B cell (primary cell): ENCODE results near the gene NFATC2. TPM values are rescaled to one million over a fixed set of nuclear protein-coding genes. Genes with fewer than 3 reads are reported as not detected.

Source experiments
- ATAC-seq: fragments of 200-7000 bp; cut with Tn5 transposase; one replicate; pipeline ENCODE4 v1.10.0; 2021; ENCODE audit warnings: low read depth, mild to moderate bottlenecking, moderate number of reproducible peaks, moderate library complexity
- CTCF ChIA-PET: fragments of 350-600 bp; sonication (Branson Sonifier 250); formaldehyde crosslinking; loops from one replicate; lab custom pipeline; 2021; ENCODE audit warnings: antibody characterized with exemption, inconsistent platforms; lab: Charles Lee
- POLR2A ChIA-PET: fragments of 350-600 bp; sonication (Branson Sonifier 250); formaldehyde crosslinking; loops from one replicate; lab custom pipeline; 2021; ENCODE audit warnings: antibody characterized with exemption; lab: Charles Lee
- DNase-seq: peaks from one replicate; pipeline ENCODE4 v3.0.0; 2013
- H2AFZ ChIP-seq: 2 replicates; pipeline ENCODE4 v1.6.1; 2012; ENCODE audit warnings: mild to moderate bottlenecking, low read depth, low read length; ENCODE audit not compliant: insufficient read depth, poor library complexity, severe bottlenecking
- H3K27ac ChIP-seq, 2 donors: 1 replicate in 1 of 2; 2 replicates in 1 of 2; pipeline ENCODE4 v1.5.1; 2012 to 2013; ENCODE audit warnings: low read length in 2 of 2, mild to moderate bottlenecking in 2 of 2, moderate library complexity in 1 of 2
- H3K27me3 ChIP-seq, 4 experiments: fragments of 200-600 bp in 1 of 4; sonication (generic) in 1 of 4; replicated peaks in 1 of 4; 1 replicate in 2 of 4; 2 replicates in 2 of 4; pipeline versions ENCODE4 v1.6.1 to v1.7.0; 2013 to 2016; ENCODE audit warnings: low read length in 3 of 4, mild to moderate bottlenecking in 2 of 4, mixed read lengths in 1 of 4, moderate library complexity in 1 of 4; ENCODE audit not compliant: insufficient read depth in 4 of 4, control insufficient read depth in 3 of 4; ENCODE audit errors: control extremely low read depth in 1 of 4
- H3K36me3 ChIP-seq, 2 experiments: replicated peaks in 1 of 2; 1 replicate in 1 of 2; 2 replicates in 1 of 2; pipeline versions ENCODE4 v1.6.1 to v1.7.1; 2013; ENCODE audit warnings: low read length in 1 of 2; ENCODE audit not compliant: insufficient read depth in 2 of 2, control insufficient read depth in 1 of 2; ENCODE audit errors: control extremely low read depth in 1 of 2, extremely low read depth in 1 of 2
- H3K4me1 ChIP-seq, 2 donors: fragments of 200-600 bp in 1 of 2; sonication (generic) in 1 of 2; 1 replicate in 1 of 2; 2 replicates in 1 of 2; pipeline versions ENCODE4 v1.5.1 to v1.6.1; 2013 to 2017; ENCODE audit warnings: low read length in 2 of 2; ENCODE audit not compliant: control insufficient read depth in 2 of 2, insufficient read depth in 2 of 2
- H3K4me2 ChIP-seq: replicated peaks from 2 replicates; pipeline ENCODE3; 2012; ENCODE audit warnings: mild to moderate bottlenecking, low read depth, low read length; ENCODE audit not compliant: poor library complexity, severe bottlenecking
- H3K4me3 ChIP-seq, 5 experiments: fragments of 200-600 bp in 1 of 5; sonication (generic) in 1 of 5; 1 replicate in 3 of 5; 2 replicates in 2 of 5; pipeline versions ENCODE4 v1.5.1 to v1.7.0; 2011 to 2016; ENCODE audit warnings: low read length in 4 of 5, mild to moderate bottlenecking in 4 of 5, low read depth in 2 of 5, control low read depth in 1 of 5, moderate library complexity in 1 of 5; ENCODE audit not compliant: insufficient read depth in 1 of 5; ENCODE audit errors: control extremely low read depth in 1 of 5, extremely low read depth in 1 of 5
- H3K79me2 ChIP-seq: fragments of 200-600 bp; sonication (generic); one replicate; pipeline ENCODE4 v1.6.0; 2016; ENCODE audit warnings: low read length; ENCODE audit not compliant: control insufficient read depth, insufficient read depth
- H3K9ac ChIP-seq: fragments of 200-600 bp; sonication (generic); 2 replicates; pipeline ENCODE4 v1.6.1; 2017; ENCODE audit warnings: mild to moderate bottlenecking, low read length, moderate library complexity
- H3K9me3 ChIP-seq, 3 donors: one replicate each; pipeline versions ENCODE4 v1.6.1 to v1.7.1; 2013; ENCODE audit warnings: low read length in 2 of 3; ENCODE audit not compliant: control insufficient read depth in 2 of 3, insufficient read depth in 1 of 3; ENCODE audit errors: control extremely low read depth in 1 of 3
- H4K20me1 ChIP-seq: 2 replicates; pipeline ENCODE4 v1.6.0; 2012; ENCODE audit warnings: mild to moderate bottlenecking, low read length; ENCODE audit not compliant: insufficient read depth, control insufficient read depth, poor library complexity, severe bottlenecking
- H3K27ac Mint-ChIP-seq: one replicate; pipeline ENCODE4 v1.8.0; 2021; ENCODE audit warnings: mixed read lengths
- H3K27me3 Mint-ChIP-seq: one replicate; pipeline ENCODE4 v1.8.0; 2021; ENCODE audit warnings: mixed read lengths
- H3K4me1 Mint-ChIP-seq: one replicate; pipeline ENCODE4 v1.8.0; 2021; ENCODE audit warnings: mixed read lengths
- H3K4me3 Mint-ChIP-seq: one replicate; pipeline ENCODE4 v1.8.0; 2021; ENCODE audit warnings: mixed read lengths
- H3K9me3 Mint-ChIP-seq: one replicate; pipeline ENCODE4 v1.8.0; 2022; ENCODE audit warnings: mixed read lengths; ENCODE audit not compliant: insufficient read depth
- EZH2 ChIP-seq: IDR thresholded peaks from 2 replicates; pipeline ENCODE4 v1.6.1; 2012; ENCODE audit warnings: borderline replicate concordance, low read depth, mild to moderate bottlenecking, moderate library complexity, low read length; ENCODE audit not compliant: insufficient read depth, poor library complexity, severe bottlenecking
- WGBS: methylation state at CpG from one replicate; pipeline ENCODE4 v1.1.5; 2013; ENCODE audit warnings: missing lambda C conversion rate; ENCODE audit not compliant: insufficient coverage; 5-methylcytosine and 5-hydroxymethylcytosine counted together
- intact Hi-C: fragments of 100-400 bp; cut with micrococcal nuclease; formaldehyde crosslinking; loops from one replicate; pipeline ENCODE4 v1.10.0; 2022
- polyA plus RNA-seq: library from polyadenylated mRNA; depleted of rRNA; stranded (reverse); fragments of >200 nt; gene quantifications from 2 replicates; pipeline ENCODE4 v1.2.3, GENCODE V29; 2012
- total RNA-seq, 2 donors: library from RNA; stranded (reverse); fragments of 120-200 nt in 1 of 2; gene quantifications; 1 replicate in 1 of 2; 2 replicates in 1 of 2; pipeline versions ENCODE4 v1.2.3 to v1.2.4, GENCODE V29; 2013 to 2022
- TF ChIP-seq, protein P1 (sequence below): fragments of 200-600 bp; IDR thresholded peaks from one replicate; pipeline ENCODE4 v1.8.0; 2022; ENCODE audit warnings: antibody characterized with exemption, mild to moderate bottlenecking

NFATC2 gene
- total and polyA plus RNA-seq, 2 donors (not counting 1 experiment from before 2014, with no cell fraction given): 10.1 to 38.0 TPM

GRCh38 chr20:51567622-51568021 lies 25.1 kb upstream of the NFATC2 start:
- Histone ChIP-seq H4K20me1 (no peaks in the 10 kb centered on the region), H3K9ac (no peak overlapping the region), H3K4me2 (no peak overlapping the region), H3K9me3 (peaks cover 0 to 7% (median 0%) of the 10 kb centered on the region in 3 donors), H3K4me3 (no peak overlapping the region), H3K27me3 (peaks cover 0 to 34% (median 16%) of the 10 kb centered on the region in 4 experiments), H3K36me3 (no peaks in the 10 kb centered on the region), H3K27ac (no peak overlapping the region), H2AFZ (no peak overlapping the region), H3K79me2 (no peaks in the 10 kb centered on the region), H3K4me1 (peaks cover 7 to 8% of the 10 kb centered on the region in 2 donors)
- H3K27ac Mint-ChIP-seq: no peak overlapping the region
- peaks cover 7% of the 10 kb centered on the region for H3K9me3 Mint-ChIP-seq
- intact Hi-C loops: no loop called here
- peaks cover 47% of the 10 kb centered on the region for H3K27me3 Mint-ChIP-seq
- ChIA-PET CTCF (interaction anchor here (2.1 kb wide), 1 partner anchor 182 kb away, joined by 7 read pairs; no protein-coding TSS in a partner anchor), POLR2A (no interaction called here)
- no peak for TF ChIP-seq EZH2
- TF ChIP-seq, protein P1, sequence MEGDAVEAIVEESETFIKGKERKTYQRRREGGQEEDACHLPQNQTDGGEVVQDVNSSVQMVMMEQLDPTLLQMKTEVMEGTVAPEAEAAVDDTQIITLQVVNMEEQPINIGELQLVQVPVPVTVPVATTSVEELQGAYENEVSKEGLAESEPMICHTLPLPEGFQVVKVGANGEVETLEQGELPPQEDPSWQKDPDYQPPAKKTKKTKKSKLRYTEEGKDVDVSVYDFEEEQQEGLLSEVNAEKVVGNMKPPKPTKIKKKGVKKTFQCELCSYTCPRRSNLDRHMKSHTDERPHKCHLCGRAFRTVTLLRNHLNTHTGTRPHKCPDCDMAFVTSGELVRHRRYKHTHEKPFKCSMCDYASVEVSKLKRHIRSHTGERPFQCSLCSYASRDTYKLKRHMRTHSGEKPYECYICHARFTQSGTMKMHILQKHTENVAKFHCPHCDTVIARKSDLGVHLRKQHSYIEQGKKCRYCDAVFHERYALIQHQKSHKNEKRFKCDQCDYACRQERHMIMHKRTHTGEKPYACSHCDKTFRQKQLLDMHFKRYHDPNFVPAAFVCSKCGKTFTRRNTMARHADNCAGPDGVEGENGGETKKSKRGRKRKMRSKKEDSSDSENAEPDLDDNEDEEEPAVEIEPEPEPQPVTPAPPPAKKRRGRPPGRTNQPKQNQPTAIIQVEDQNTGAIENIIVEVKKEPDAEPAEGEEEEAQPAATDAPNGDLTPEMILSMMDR: no peak
- H3K4me1 Mint-ChIP-seq: peaks cover 9% of the 10 kb centered on the region
- ATAC-seq (no peak), DNase-seq (no peak)
- H3K4me3 Mint-ChIP-seq: no peak overlapping the region
- WGBS: 90% methylated on average over 4 of the region's 5 CpGs

GRCh38 chr20:51566594-51566993 lies 24.1 kb upstream of the NFATC2 start:
- CTCF ChIA-PET: interaction anchor here (1.4 to 2.1 kb wide), 2 partner anchors 28 to 181 kb away, joined by 5 to 7 read pairs; no protein-coding TSS in a partner anchor
- H2AFZ ChIP-seq: no peak overlapping the region
- POLR2A ChIA-PET: no interaction called here

More at GRCh38 chr20:51566594-51566993, 24.1 kb upstream of the NFATC2 start:
- Mint-ChIP-seq H3K27ac (no peak overlapping the region), H3K9me3 (peaks cover 7% of the 10 kb centered on the region), H3K4me3 (no peak overlapping the region), H3K27me3 (peaks cover 46% of the 10 kb centered on the region), H3K4me1 (peaks cover 16% of the 10 kb centered on the region)
- Histone ChIP-seq H4K20me1 (no peaks in the 10 kb centered on the region), H3K27me3 (peaks cover 0 to 43% (median 22%) of the 10 kb centered on the region in 4 experiments), H3K9ac (no peak overlapping the region), H3K9me3 (peaks cover 0 to 7% (median 0%) of the 10 kb centered on the region in 3 donors), H3K79me2 (no peaks in the 10 kb centered on the region), H3K27ac (no peak overlapping the region), H3K4me2 (no peak overlapping the region), H3K36me3 (no peaks in the 10 kb centered on the region), H3K4me1 (peaks cover 17 to 19% of the 10 kb centered on the region in 2 donors), H3K4me3 (no peak overlapping the region)
- DNase-seq: no peak
- intact Hi-C loops: no loop called here
- 100% methylated on average over 1 of the region's 4 CpGs for WGBS
- no peak for ATAC-seq
- no peak for TF ChIP-seq EZH2
- TF ChIP-seq, protein P1: no peak
